ENCODE data around the gene SGMS1.

DNA sequence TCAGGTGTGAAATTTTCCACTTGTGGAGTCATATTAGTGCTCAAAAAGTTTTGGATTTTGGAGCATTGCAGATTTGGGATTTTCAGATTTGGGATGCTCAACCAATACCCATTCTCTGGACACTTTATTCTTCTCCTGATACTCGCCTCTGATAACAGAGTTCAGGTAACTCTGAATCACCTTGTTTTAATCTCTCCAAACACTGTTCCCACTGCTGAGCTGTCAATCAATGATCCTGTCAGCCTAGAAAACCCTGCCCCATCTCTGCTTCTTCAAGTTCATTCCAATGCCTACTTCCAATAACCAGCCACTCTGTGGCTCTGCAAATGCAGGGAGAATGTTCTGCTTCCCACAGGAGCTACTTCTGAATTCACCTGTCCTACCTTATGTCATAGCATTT, 21.8 kb downstream of the SGMS1 start:
- no peak for TF ChIP-seq POLR2AphosphoS5 (IDR thresholded peaks at IDR 0.05; ENCODE audit: low read depth, low read length)
- no peak for TF ChIP-seq REST (IDR thresholded peaks at IDR 0.05; ENCODE audit: insufficient read depth in 1 of 2, low read depth in 2 of 2, low read length in 2 of 2)
- no peak for TF ChIP-seq TAF1 (IDR thresholded peaks at IDR 0.05; ENCODE audit: borderline replicate concordance, insufficient read depth, low read length)
- TF ChIP-seq SIN3A (IDR thresholded peaks at IDR 0.05; ENCODE audit: borderline replicate concordance, insufficient read depth, low read length) = no peak
- no peak for TF ChIP-seq FOXP2 (optimal IDR thresholded peaks at IDR 0.05; ENCODE audit: borderline replicate concordance, extremely low read depth, extremely low read length, insufficient read depth)
